ENCODE data around the gene PGP. TPM values are rescaled to one million over a fixed set of nuclear protein-coding genes. Genes with fewer than 3 reads are reported as not detected.

PGP gene
- total RNA-seq, 1 donor from 2014 or later, result 15.7 TPM

DNA sequence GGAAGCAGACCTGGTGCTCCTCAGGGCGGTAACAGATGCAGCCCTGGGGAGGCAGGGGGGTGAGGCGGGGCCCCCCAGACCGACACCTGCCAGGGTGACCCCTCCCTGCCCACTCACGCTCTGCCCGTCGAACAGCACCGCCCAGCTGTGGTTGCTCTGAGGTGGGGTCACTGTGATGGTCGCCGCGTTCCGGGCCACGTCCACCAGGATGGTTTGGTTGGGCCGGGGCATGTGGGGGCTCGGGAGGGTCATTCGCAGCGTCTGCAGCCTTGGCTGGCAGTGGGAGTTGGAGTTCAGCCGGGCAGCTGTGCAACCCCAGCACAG, 4.7 kb downstream of the PGP start:
- no peak for DNase-seq (ENCODE audit: low read depth)
- Histone ChIP-seq H3K27me3 (ENCODE audit: control insufficient read depth, insufficient read depth, low read length) (no peaks in the 10 kb centered on the region), H3K36me3 (ENCODE audit: control insufficient read depth, insufficient read depth, low read length) (peaks cover 5% of the 10 kb centered on the region), H3K4me3 (ENCODE audit: low read depth, low read length) (no peak overlapping the region)
- TF ChIP-seq, protein P1, sequence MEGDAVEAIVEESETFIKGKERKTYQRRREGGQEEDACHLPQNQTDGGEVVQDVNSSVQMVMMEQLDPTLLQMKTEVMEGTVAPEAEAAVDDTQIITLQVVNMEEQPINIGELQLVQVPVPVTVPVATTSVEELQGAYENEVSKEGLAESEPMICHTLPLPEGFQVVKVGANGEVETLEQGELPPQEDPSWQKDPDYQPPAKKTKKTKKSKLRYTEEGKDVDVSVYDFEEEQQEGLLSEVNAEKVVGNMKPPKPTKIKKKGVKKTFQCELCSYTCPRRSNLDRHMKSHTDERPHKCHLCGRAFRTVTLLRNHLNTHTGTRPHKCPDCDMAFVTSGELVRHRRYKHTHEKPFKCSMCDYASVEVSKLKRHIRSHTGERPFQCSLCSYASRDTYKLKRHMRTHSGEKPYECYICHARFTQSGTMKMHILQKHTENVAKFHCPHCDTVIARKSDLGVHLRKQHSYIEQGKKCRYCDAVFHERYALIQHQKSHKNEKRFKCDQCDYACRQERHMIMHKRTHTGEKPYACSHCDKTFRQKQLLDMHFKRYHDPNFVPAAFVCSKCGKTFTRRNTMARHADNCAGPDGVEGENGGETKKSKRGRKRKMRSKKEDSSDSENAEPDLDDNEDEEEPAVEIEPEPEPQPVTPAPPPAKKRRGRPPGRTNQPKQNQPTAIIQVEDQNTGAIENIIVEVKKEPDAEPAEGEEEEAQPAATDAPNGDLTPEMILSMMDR (IDR thresholded peaks at IDR 0.05; ENCODE audit: insufficient read depth, low read length, poor library complexity, severe bottlenecking), result no peak

DNA sequence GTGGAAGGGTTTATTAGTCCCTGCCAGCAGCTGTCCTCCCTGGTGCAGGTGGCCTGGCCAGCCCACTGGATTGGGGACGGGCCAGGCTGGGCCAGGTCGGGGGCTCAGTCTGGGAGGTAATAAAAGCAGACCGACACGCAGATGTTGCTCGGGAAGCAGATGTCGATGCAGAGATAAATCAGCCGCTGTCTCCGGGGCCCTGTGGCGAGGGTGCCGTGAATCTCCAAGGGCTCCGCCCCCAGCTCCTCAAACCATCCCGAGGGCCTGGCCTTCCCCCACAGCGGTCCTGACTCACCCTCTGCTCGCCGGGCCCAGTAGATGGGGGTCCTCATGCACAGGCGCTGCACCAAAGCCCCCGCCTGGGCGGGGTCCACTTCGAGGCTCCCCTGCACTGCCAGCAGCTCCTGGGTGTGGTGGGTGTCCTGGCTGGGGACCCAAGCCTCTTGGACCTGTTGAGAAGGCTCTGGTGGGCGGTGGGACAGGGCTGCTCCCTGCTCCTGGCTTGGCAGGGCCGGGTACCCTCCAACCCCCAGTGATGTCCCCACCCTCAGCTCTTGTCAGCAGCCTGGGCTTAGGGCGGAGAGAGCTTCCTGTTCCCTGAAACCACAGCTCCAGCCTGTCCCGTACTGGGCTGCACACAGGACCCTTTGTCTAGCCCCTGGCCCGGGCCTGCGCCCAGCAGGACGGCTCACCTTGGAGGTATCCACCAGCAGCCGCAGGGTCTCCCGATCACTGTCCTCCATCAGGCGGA, 5.2 kb downstream of the PGP start:
- H3K4me3 ChIP-seq (ENCODE audit: low read depth, low read length), result no peak overlapping the region
- H3K36me3 ChIP-seq (ENCODE audit: control insufficient read depth, insufficient read depth, low read length), result peaks cover 5% of the 10 kb centered on the region
- H3K27me3 ChIP-seq (ENCODE audit: control insufficient read depth, insufficient read depth, low read length), result no peaks in the 10 kb centered on the region
- DNase-seq (ENCODE audit: low read depth), result no peak
- TF ChIP-seq, protein P1 (IDR thresholded peaks at IDR 0.05; ENCODE audit: insufficient read depth, low read length, poor library complexity, severe bottlenecking), result no peak

DNA sequence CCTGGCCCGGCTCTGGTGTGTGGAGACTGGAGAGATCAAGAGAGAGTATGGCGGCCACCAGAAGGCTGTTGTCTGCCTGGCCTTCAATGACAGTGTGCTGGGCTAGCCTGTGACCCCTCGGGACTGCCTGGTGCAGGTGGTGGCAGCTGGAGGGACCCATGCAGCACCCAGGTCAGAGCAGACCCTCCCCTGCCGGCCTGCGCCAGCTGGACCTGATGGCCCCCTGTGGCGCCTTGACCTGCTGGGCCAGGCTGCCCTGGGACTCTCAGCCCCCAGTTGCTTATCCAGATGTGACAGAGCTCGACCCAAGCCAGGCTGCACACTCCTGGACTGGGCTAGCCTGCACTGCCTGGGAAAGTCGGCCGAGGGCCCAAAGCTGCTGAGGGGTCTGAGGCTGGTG, 5.9 kb downstream of the PGP start:
- no peak for DNase-seq (ENCODE audit: low read depth)
- peaks cover 5% of the 10 kb centered on the region for H3K36me3 ChIP-seq (ENCODE audit: control insufficient read depth, insufficient read depth, low read length)
- H3K27me3 ChIP-seq (ENCODE audit: control insufficient read depth, insufficient read depth, low read length), result no peaks in the 10 kb centered on the region
- no peak overlapping the region for H3K4me3 ChIP-seq (ENCODE audit: low read depth, low read length)
- TF ChIP-seq, protein P1 (IDR thresholded peaks at IDR 0.05; ENCODE audit: insufficient read depth, low read length, poor library complexity, severe bottlenecking), result no peak

DNA sequence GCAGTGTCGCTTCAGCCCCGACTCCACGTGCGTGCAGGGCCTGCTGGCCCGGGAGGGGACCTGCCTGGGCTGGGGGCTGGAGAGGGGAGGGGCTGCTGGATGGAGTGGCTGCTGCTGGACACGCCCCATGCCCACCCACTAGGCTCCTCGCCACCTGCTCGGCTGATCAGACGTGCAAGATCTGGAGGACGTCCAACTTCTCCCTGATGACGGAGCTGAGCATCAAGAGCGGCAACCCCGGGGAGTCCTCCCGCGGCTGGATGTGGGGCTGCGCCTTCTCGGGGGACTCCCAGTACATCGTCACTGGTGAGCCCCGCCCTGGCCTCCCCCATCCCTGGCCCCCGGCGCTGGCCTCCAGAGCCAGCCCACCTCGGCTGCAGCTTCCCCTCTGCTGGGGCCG, 6.3 kb downstream of the PGP start:
- no peak for DNase-seq (ENCODE audit: low read depth)
- TF ChIP-seq, protein P1 (IDR thresholded peaks at IDR 0.05; ENCODE audit: insufficient read depth, low read length, poor library complexity, severe bottlenecking), result no peak
- no peaks in the 10 kb centered on the region for H3K27me3 ChIP-seq (ENCODE audit: control insufficient read depth, insufficient read depth, low read length)
- H3K36me3 ChIP-seq (ENCODE audit: control insufficient read depth, insufficient read depth, low read length), result peaks cover 5% of the 10 kb centered on the region
- H3K4me3 ChIP-seq (ENCODE audit: low read depth, low read length), result no peak overlapping the region

DNA sequence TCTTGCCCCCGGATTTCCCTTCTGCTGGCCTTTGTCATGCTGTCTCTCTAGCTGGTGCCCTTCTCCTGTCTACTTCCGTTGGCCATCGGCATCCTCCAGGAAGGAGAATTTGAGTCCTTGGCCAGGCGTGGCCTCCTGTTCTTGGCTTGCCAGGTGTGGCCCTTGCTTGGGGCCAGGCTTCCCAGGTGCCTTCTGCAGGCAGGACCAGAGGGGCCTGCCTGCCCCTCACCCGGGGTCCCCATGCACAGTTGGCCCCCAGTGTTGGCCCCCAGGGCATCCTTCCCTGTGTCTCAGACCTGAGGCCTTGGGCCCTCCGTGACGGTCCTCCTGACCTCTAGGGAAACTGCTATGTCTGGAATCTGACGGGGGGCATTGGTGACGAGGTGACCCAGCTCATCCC, 6.8 kb downstream of the PGP start:
- no peak for DNase-seq (ENCODE audit: low read depth)
- TF ChIP-seq, protein P1 (IDR thresholded peaks at IDR 0.05; ENCODE audit: insufficient read depth, low read length, poor library complexity, severe bottlenecking), result no peak
- H3K27me3 ChIP-seq (ENCODE audit: control insufficient read depth, insufficient read depth, low read length), result no peaks in the 10 kb centered on the region
- no peak overlapping the region for H3K4me3 ChIP-seq (ENCODE audit: low read depth, low read length)
- H3K36me3 ChIP-seq (ENCODE audit: control insufficient read depth, insufficient read depth, low read length), result peaks cover 5% of the 10 kb centered on the region
